Glomerular visceral epithelial cell (primary cell): ENCODE data around the gene ANAPC5.
"Not testable (repeated sequence)": the region's sequence is repeated elsewhere in the genome, so short reads cannot be mapped to it uniquely, and the experiment has no call there.

Experiments used
- DNase-seq: peaks from one replicate; pipeline ENCODE4 v3.0.0-alpha.2; 2016; ENCODE audit errors: extremely low spot score

The ANAPC5 gene, protein sequence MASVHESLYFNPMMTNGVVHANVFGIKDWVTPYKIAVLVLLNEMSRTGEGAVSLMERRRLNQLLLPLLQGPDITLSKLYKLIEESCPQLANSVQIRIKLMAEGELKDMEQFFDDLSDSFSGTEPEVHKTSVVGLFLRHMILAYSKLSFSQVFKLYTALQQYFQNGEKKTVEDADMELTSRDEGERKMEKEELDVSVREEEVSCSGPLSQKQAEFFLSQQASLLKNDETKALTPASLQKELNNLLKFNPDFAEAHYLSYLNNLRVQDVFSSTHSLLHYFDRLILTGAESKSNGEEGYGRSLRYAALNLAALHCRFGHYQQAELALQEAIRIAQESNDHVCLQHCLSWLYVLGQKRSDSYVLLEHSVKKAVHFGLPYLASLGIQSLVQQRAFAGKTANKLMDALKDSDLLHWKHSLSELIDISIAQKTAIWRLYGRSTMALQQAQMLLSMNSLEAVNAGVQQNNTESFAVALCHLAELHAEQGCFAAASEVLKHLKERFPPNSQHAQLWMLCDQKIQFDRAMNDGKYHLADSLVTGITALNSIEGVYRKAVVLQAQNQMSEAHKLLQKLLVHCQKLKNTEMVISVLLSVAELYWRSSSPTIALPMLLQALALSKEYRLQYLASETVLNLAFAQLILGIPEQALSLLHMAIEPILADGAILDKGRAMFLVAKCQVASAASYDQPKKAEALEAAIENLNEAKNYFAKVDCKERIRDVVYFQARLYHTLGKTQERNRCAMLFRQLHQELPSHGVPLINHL

DNA sequence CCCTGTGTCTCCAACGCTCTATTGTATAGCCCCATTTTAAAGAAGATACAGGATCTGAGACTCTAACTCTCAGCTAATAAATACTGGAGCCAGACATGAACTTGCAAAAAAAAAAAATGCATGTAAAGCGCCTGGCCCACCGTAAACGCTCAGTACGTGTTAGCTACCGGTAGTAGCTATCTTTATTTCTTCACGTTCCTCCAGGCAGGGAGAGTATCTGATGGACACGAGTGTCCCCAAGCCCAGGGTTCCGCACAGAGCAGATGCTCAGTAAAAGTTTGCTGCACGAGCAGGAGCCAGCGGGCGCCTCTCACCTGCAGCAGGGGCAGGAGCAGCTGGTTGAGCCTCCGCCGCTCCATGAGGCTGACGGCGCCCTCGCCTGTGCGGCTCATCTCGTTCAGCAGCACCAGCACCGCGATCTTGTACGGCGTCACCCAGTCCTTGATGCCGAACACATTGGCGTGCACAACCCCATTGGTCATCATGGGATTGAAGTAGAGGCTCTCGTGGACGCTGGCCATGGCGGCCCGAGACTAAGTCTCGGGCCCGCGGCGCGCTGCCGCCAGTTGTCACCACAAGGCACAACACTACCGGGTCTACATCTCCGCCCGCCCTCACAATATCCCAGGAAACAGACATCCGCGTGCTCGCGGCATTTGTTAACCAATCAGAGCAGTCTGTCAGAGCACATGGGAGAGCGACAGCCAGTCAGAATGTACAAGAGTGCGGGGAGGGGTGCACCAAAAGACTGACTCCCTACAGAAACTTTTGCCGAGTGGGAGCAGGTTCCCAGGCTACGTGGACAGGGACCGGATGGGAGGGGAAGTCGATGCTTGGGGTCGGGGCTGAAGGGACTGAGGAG is at the start of gene ANAPC5:
Gene ANAPC5, minus strand, starts transcription at position 592 of the 862 bp plus-strand sequence. Its CDS starts 71 bp downstream, at position 521.
- DNase-seq: peak; percentile 98

DNA sequence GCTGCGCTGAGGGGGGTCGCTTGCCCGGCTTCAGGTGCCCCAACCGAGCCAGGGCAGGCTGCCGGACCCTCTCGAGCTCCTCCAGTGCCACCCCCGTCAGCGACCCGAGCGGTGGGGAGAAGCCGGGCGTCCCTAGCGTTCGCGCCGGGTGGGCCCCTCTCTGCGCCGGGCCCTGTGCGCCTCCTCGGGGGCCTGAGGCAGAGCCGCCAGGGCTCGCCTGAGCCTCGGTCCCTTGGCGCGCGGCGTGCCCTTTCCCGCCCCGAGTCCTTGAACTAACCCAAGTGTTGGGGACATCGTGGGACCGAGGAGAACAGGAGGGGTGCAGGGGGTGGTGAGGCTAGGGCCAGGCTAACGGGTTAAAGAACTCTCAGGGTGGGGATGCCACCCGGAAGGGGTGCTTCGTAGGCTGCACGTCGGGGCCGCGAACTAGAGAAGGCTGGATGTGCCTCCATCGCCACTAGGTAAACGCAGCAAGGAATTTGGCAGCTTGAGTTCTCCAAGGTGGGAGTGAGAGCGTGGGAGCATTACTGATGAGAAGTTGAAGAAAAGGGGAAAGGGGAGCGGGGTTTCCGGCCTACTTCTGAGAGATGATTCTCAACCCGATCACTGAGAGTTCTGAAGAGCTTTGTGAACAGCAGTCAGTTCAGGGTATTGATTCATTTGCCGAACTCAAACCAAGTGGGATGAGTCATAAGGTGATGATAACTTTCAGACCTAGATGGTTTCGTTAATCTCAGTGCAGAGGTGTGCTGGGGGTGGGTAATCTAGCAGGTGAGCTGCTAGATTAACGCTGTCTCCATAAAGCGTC is 48.3 kb upstream of the ANAPC5 start:
- peak; percentile 36 for DNase-seq

DNA sequence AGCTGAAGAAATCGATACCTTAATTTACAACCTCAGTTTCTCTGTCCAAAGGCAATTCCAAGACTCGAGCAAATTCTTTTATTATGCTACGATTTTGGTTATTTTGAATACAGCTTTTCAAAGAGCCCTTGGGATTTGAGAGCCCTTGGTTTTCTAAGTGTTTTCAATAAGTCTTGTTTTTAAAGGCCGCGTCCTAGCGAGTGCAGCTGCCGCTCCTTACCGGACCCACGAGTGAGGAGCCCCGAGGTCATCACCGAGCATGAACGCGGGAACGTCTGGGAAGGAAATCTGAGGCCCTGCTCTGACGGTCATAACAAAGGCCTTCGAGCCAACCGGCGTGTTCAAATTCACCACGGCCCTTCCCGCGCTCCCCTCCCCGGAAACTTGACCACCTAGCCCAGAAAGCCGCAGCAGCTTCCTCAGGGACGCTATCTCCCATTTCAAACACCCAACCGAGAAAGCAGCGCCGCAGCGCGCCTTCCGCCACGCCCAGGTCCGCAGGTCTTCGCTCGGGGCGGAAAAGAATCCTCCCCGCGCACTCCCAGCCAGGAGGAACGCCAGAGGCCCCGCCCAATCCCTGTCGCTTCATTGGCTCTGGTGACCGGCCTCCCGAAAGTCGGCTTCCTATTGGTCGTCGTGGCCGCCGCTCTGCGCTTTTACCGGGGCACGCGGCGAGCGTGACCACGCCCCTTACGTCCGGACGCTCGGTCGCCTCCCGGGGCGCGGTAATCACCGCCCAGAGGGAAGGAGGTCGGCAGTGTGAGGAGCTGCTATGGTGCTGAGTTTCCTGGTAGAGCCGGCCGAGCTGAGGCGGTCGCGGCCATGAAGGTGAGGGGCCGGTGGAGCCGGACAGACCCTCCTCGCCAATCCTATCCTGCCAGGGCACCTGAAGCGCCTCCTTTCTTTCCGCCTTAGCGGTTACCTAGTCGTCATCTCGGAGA is 47.5 kb upstream of the ANAPC5 start, which contains the start of gene RNF34:
Gene RNF34, plus strand, starts transcription at position 728 of the 941 bp plus-strand sequence. Its CDS starts 95 bp downstream, at position 823.
- peak; percentile 99 for DNase-seq

DNA sequence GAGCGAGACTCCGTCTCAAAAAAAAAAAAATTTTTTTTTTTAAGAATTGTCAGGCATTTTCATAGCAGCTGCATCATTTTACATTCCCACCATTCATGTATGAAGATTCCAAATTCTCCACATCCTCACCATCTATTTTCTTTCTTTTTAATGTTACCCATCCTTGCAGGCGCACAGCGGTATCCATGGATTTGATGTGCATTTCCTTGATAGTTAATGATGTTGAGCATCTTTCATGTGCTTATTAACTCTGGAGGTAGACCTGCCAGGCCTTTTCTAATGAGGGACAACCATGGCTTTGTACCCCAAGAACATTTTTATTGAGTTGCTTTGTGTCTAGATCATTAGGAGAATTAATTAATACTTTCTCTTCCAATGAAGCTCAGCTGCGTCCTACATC is 46.1 kb upstream of the ANAPC5 start:
- no peak for DNase-seq

DNA sequence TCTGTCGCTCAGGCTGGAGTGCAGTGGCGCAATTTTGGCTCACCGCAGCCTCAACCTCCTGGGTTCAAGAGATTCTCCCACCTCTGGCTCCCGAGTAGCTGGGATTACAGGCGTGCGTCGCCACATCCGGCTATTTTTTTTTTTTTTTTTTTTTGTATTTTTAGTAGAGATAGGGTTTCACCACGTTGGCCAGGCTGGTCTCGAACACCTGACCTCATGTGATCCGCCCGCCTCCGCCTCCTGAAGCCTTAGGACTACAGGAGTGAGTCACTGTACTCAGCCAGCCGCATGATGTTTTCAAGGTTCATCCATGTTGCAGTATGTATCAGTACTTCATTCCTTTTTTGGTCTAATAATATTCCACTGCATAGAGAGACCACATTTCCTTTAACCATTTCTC is 45.3 kb upstream of the ANAPC5 start:
- no peak for DNase-seq

DNA sequence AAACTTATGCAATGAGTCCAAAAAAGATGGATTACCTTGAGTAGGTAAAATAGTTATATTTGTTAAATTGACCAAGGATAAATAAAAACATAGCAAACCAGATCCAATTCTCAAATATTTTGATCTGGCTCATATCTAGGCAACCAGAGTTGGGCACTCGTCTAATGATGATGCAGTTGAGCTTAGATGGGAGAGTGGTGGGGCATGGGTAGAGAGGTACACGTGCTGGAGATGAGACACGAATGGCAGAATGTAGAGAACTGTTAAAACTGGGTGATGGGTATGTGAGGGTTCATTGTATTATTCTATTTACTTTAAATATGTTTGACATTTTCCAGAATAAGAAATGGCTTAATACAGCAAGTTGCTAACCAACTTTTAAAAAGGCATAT is 40.1 kb upstream of the ANAPC5 start:
- DNase-seq: no peak

DNA sequence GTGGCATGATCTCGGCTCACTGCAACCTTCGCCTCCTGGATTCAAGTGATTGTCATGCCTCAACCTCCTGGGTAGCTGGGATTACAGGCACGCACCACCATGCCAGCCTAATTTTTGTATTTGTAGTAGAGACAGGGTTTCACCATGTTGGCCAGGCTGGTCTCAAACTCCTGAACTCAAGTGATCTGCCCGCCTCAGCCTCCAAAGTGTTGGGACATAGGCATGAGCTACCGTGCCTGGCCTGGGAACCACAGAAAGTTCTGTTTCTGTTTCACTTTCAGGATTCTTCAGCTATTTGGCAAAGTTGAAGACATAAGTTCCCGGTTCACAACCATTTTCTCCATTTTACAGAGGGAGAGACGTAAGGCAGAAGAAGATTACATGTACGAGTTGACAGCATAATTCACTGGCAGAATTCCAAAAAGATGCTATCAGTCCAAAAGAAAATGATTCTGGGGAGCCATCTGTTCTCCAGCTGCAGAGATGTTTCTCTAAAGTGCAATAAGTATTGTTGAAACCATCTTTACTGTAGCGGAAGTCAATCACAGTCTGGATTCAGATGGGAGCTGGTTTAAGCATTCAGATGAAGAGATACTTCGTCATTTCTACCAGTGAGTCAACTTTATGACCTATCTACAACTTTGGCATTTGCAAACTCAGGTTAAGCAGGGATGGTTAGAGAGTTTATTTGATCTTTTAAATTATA is 39.6 kb upstream of the ANAPC5 start:
- DNase-seq: no peak

DNA sequence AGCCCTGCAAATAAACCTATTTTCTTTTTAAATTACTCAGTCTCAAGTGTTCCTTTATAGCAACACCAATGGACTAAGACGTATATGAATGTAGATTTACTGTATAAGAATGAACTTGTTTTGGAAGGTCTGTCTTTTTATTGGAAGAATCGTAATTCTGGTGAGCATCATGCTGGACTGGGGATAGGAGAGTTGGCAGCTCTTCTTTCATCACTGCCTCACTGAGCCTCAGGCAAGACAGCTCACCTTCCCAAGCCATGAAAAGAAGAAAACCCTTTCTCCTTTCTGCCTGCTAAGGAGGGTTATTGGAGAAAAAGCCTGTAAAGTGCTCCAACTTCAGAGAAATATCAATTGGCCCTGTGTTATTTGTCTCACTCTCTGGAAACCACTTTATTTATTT is 38.6 kb upstream of the ANAPC5 start:
- DNase-seq: no peak

DNA sequence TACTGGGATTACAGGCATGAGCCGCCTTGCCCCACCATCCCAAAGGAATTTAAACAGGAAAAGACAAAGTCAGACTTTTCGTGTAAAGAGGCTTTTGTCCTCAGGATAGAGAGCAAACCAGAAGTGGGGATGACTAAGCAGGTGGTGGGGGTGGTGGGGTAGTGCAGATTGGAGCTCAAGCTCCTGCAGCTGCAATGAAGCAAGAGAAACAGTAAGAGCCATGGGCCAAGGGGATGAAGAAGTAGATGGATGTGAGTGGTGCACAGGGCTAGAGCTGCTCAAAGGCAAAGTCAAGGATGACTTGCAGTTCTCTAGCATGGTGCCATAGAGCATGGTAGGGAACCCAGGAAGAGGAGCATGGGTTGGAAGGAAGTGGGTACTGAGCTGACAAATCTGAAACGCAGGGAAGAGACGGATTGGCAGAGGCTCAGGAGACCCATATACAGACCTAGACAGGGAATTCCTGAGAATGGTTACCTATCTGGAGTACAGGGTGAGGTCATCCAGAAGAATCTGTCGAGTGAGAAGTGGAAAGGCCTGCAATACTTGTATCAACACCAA is 36.3 kb upstream of the ANAPC5 start:
- DNase-seq: peak; percentile 47

DNA sequence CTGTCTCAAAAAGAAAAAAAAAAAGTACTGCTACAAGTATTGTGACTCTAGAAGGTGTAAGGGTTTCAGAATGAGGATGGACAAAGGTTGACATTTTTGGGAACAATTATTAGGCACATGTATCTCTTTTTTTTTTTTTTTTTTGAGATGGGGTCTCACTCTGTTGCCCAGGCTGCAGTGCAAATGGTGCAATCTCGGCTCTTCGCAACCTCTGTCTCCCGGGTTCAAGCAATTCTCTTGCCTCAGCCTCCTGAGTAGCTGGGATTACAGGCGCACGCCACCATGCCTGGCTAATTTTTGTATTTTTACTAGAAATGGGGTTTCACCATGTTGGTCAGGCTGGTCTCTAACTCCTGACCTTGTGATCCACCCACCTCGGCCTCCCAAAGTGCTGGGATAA is 32.7 kb upstream of the ANAPC5 start:
- not testable (repeated sequence) for DNase-seq

DNA sequence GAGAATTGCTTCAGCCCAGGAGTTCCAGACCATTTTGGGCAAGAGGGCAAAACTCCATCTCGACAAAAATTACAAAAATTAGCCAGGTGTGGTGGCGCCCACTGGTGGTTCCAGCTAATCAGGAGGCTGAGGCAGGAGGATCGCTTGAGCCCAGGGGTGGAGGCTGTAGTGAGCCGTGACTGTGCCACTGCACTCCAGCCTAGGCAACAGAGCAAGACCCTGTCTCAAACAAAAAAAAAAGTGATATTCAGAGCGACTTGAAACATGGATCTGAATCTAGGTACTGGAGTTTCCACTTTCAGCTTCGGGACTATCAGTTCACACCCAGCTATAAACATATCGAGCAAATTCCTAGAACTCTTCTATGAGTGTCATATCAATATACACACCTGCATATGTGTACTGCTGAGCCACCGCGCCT is 31.4 kb upstream of the ANAPC5 start:
- no peak for DNase-seq

DNA sequence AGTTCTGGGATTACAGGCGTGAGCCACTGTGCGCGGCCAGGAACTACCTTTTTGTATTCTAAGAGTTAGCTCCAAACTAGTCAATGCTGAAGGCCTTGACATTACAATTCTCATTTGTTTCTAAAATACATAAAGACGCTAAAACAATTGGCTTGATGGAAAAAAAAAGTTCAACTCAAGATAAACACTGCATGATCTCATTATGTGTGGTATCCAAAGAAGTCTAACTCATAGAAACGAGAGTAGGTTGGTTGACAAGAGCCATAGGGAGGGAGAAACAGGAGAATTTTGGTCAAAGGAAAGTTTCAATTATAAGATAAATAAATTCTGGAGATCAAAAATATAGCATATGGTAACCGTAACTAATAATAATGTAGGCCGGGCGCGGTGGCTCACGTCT is 27.7 kb upstream of the ANAPC5 start:
- DNase-seq: no peak

DNA sequence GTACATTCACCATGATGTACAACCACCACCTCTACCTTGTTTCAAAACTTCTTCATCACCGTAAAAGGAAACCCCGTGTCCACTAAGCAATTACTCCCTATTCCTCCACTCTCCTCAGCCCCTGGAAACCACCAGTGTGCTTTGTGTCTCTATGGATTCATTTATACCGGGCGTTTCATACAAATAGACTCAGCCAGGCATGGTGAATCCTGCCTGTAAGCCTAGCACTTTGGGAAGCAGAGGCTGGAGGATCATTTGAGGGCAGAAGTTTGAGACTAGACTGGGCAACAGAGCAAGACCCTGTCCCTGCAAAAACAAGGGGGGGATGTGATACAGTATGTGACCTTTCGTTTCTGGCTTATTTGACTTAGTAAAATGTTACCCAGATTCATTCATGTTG is 26.5 kb upstream of the ANAPC5 start:
- DNase-seq: no peak

DNA sequence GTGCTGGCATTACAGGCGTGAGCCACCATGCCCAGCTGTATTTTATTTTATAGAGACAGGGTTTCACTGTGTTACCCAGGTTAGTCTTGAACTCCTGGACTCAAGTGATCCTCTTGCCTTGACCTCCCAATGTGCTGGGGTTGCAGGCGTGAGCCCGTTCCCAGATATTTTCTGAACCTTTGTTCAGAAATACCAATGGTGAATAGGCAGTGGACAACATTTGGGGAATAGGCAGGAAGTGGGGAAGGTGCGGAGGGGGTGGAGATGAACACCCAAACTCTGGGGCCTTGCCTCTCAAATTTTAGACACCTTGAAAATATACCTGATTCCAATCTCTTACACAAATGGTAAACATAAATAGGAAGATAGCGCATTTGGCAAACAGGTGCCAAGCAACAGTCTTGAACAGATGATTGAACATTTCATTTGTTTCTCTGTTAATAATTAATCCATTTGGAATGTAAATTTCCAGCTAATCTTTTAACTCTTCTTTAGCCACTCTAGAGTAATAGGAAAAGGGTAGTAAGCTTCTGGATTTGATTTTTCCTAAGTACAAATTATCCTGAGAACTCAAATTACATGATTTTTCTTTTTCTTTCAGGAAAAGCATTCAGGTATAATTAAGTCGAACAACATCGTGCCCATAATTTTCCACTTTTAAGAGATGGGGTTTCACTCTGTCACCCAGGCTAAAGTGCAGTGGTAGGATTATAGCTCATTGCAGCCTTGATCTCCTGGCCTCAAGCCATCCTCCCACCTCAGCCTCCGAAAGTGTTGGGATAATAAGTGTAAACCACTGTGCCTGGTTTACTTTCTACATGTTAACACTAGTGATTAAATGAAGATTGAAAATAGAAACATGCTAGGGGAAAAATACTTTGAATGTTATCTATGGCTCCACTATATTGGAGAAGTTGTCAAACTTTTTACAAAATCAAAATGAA is 24.8 kb upstream of the ANAPC5 start:
- no peak for DNase-seq

DNA sequence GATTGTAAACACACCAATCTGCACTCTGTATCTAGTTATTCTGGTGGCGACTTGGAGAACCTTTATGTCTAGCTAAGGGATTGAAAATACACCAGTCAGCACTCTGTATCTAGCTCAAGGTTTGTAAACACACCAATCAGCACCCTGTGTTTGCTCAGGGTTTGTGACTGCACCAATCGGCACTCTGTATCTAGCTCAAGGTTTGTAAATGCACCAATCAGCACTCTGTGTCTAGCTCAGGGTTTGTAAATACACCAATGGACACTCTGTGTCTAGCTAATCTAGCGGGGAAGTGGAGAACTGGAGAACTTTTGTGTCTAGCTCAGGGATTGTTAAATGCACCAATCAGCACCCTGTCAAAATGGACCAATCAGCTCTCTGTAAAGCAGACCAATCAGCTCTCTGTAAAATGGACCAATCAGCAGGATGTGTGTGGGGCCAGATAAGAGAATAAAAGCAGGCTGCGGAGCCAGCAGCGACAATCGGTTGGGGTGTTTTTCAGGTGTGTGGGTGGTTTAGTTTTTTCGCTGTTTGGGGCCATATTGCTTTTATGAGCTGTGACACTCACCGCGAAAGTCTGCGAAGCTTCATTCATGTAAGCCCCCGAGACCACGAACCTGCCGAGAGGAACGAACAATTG is 22.9 kb upstream of the ANAPC5 start:
- not testable (repeated sequence) for DNase-seq

DNA sequence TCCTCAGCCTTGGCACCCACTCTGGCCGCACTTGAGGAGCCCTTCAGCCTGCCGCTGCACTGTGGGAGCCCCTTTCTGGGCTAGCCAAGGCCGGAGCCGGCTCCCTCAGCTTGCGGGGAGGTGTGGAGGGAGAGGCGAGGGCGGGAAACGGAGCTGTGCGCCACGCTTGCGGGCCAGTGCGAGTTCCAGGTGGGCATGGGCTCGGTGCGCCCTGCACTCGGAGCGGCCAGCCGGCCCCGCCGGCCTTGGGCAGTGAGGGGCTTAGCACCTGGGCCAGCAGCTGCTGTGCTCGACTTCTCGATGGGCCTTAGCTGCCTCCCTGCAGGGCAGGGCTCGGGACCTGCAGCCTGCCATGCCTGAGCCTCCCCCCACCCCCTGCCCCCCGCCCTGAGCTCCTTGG is 22.1 kb upstream of the ANAPC5 start:
- DNase-seq: not testable (repeated sequence)

DNA sequence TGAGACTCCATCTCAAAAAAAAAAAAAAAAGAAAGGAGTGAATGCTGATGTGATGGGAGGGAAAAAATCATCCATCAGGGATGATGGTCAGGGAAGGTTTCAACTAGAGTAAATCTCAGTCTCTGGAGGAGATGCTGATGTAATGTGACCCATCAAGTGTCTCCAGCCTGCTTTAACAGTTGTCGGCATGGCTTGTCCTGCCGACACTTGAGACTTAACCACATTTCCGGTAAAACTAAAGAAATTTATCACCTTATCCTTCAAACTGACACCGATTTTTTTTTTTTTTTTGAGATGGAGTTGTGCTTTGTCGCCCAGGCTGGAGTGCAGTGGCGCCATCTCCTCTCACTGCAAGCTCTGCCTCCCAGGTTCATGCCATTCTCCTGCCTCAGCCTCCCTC is 21.5 kb upstream of the ANAPC5 start:
- DNase-seq: no peak
